ENCODE data around the gene UBXN6.

GRCh38 chr19:4504297-4504701, 46.7 kb upstream of the UBXN6 start:
- TF ChIP-seq REST (IDR thresholded peaks at IDR 0.05; ENCODE audit: insufficient read depth in 1 of 2, low read depth in 2 of 2, low read length in 2 of 2), result no peak
- no peak for TF ChIP-seq TAF1 (IDR thresholded peaks at IDR 0.05; ENCODE audit: borderline replicate concordance, insufficient read depth, low read length)
- TF ChIP-seq POLR2AphosphoS5 (IDR thresholded peaks at IDR 0.05; ENCODE audit: low read depth, low read length), result no peak
- no peak for TF ChIP-seq SIN3A (IDR thresholded peaks at IDR 0.05; ENCODE audit: borderline replicate concordance, insufficient read depth, low read length)
